Neural progenitor cell (in vitro differentiated cells): Measurements from ENCODE around the gene IQSEC1. TPM values are rescaled to one million over a fixed set of nuclear protein-coding genes. Genes with fewer than 3 reads are reported as not detected.

Experiments used
- DNase-seq: peaks from one replicate; pipeline ENCODE4 v3.0.0-alpha.2; 2016; ENCODE audit warnings: low spot score
- H2AFZ ChIP-seq: fragments of 200-600 bp; sonication (generic); replicated peaks from 2 replicates; pipeline ENCODE4 v1.6.1; 2016; ENCODE audit warnings: antibody characterized with exemption
- H3F3A ChIP-seq: fragments of 200-600 bp; sonication (generic); 2 replicates; pipeline ENCODE4 v1.6.1; 2016; ENCODE audit warnings: antibody characterized with exemption, low read depth
- H3K27ac ChIP-seq: fragments of 200-600 bp; sonication (generic); 2 replicates; pipeline ENCODE4 v1.5.1; 2016; ENCODE audit warnings: mild to moderate bottlenecking
- H3K27me3 ChIP-seq: fragments of 200-600 bp; sonication (generic); 2 replicates; pipeline ENCODE4 v1.6.1; 2016; ENCODE audit warnings: mild to moderate bottlenecking, moderate library complexity
- H3K36me3 ChIP-seq: fragments of 200-600 bp; sonication (generic); 2 replicates; pipeline ENCODE4 v1.5.1; 2016
- H3K4me1 ChIP-seq: fragments of 200-600 bp; sonication (generic); 2 replicates; pipeline ENCODE4 v1.6.1; 2016; ENCODE audit warnings: mixed run types
- H3K4me2 ChIP-seq: fragments of 200-600 bp; sonication (generic); 2 replicates; pipeline ENCODE4 v1.6.1; 2016
- H3K4me3 ChIP-seq: fragments of 200-600 bp; sonication (generic); 2 replicates; pipeline ENCODE4 v1.5.1; 2016
- H3K79me2 ChIP-seq: fragments of 200-600 bp; sonication (generic); 2 replicates; pipeline ENCODE4 v1.6.1; 2016; ENCODE audit warnings: low read depth
- H3K9ac ChIP-seq: fragments of 200-600 bp; sonication (generic); 2 replicates; pipeline ENCODE4 v1.6.1; 2016
- H3K9me3 ChIP-seq: fragments of 200-600 bp; sonication (generic); 2 replicates; pipeline ENCODE4 v1.5.1; 2016; ENCODE audit warnings: low read depth
- H4K20me1 ChIP-seq: fragments of 200-600 bp; sonication (generic); 2 replicates; pipeline ENCODE4 v1.6.1; 2016; ENCODE audit warnings: low read depth
- H3K27ac Mint-ChIP-seq: 3 replicates; pipeline ENCODE4 v1.8.0; 2021; ENCODE audit warnings: mixed read lengths
- H3K27me3 Mint-ChIP-seq: 2 replicates; pipeline ENCODE4 v1.8.0; 2022; ENCODE audit warnings: low read depth, mild to moderate bottlenecking, inconsistent platforms, moderate library complexity, mixed read lengths; ENCODE audit not compliant: insufficient read depth
- H3K36me3 Mint-ChIP-seq: 3 replicates; pipeline ENCODE4 v1.8.0; 2021; ENCODE audit warnings: mixed read lengths
- H3K4me1 Mint-ChIP-seq: 3 replicates; pipeline ENCODE4 v1.8.0; 2021; ENCODE audit warnings: mixed read lengths
- H3K4me3 Mint-ChIP-seq: 3 replicates; pipeline ENCODE4 v1.8.0; 2021; ENCODE audit warnings: mild to moderate bottlenecking, moderate library complexity, mixed read lengths
- H3K9me3 Mint-ChIP-seq: 3 replicates; pipeline ENCODE4 v1.8.0; 2020; ENCODE audit warnings: mixed read lengths
- CTCF ChIP-seq: fragments of 200-600 bp; sonication (generic); IDR thresholded peaks from 2 replicates; pipeline ENCODE4 v1.5.1; 2017; ENCODE audit warnings: antibody characterized with exemption, mild to moderate bottlenecking
- EZH2 ChIP-seq: fragments of 200-600 bp; sonication (generic); IDR thresholded peaks from 2 replicates; pipeline ENCODE4 v1.6.1; 2017; ENCODE audit warnings: antibody characterized with exemption, mild to moderate bottlenecking, moderate library complexity
- EZH2phosphoT487 ChIP-seq: fragments of 200-600 bp; sonication (generic); IDR thresholded peaks from 2 replicates; pipeline ENCODE4 v1.6.1; 2017; ENCODE audit warnings: antibody characterized with exemption
- total RNA-seq: library from RNA; depleted of rRNA; stranded (reverse); fragments of >200 nt; gene quantifications from 2 replicates; pipeline ENCODE4 v1.2.3, GENCODE V29; 2015; ENCODE audit warnings: low replicate concordance

The IQSEC1 gene
- total RNA-seq, 1 donor from 2014 or later: 8.9 TPM

DNA sequence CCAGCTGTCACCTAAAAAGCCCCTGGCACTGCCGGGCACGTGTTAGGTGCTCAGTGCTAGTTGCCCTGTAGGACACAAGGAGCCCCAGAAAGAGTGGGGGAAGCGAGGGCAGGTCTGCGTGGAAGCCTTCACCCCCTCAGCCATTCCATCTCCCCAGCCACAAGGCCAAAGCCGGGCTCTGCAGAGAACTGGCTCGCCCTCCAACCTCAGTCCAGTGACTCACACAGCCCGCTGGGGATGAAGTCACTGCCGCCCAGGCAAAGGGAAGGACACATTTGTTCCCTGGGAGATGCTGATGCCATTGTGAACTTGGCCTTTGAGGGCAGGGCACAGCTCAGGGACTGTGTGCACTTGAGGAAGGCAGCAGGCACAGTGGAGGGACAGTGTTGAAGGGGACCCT is 48.1 kb downstream of the IQSEC1 start:
- Histone ChIP-seq H4K20me1 (no peaks in the 10 kb centered on the region), H3F3A (peaks cover 22% of the 10 kb centered on the region), H3K9me3 (no peaks in the 10 kb centered on the region), H3K36me3 (no peaks in the 10 kb centered on the region), H3K27me3 (no peaks in the 10 kb centered on the region), H3K27ac (no peak overlapping the region), H3K4me3 (no peak overlapping the region), H2AFZ (no peak overlapping the region), H3K4me1 (peaks cover 51% of the 10 kb centered on the region), H3K9ac (no peak overlapping the region), H3K79me2 (no peaks in the 10 kb centered on the region), H3K4me2 (no peak overlapping the region)
- TF ChIP-seq CTCF (no peak), EZH2phosphoT487 (no peak), EZH2 (no peak)
- H3K9me3 Mint-ChIP-seq: no peaks in the 10 kb centered on the region
- H3K4me3 Mint-ChIP-seq: no peak overlapping the region
- H3K4me1 Mint-ChIP-seq: peaks cover 43% of the 10 kb centered on the region
- H3K27ac Mint-ChIP-seq: no peak overlapping the region
- peaks cover 8% of the 10 kb centered on the region for H3K27me3 Mint-ChIP-seq
- H3K36me3 Mint-ChIP-seq: no peaks in the 10 kb centered on the region
- DNase-seq: no peak

DNA sequence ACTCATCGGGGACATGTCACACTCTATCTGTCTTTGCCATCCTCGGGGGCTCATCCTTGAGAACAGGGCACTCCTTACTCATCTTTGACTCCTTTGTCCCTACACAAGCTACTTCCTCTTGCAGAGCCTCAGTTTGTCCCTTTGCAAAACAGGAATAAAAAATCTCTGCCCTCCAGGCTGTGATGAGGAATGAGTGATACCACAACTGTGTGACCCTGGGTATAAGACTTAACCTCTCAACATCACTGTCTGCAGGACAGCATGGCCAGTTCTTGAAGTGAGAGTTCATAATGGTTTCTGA is 48.5 kb downstream of the IQSEC1 start:
- Histone ChIP-seq H3K36me3 (no peaks in the 10 kb centered on the region), H3K4me3 (no peak overlapping the region), H4K20me1 (no peaks in the 10 kb centered on the region), H3K27me3 (no peaks in the 10 kb centered on the region), H3K9ac (no peak overlapping the region), H3K4me1 (peaks cover 53% of the 10 kb centered on the region), H3K79me2 (no peaks in the 10 kb centered on the region), H2AFZ (no peak overlapping the region), H3K27ac (no peak overlapping the region), H3K4me2 (no peak overlapping the region), H3F3A (peaks cover 22% of the 10 kb centered on the region), H3K9me3 (no peaks in the 10 kb centered on the region)
- TF ChIP-seq CTCF: no peak
- TF ChIP-seq EZH2phosphoT487: no peak
- no peak for TF ChIP-seq EZH2
- Mint-ChIP-seq H3K27me3 (peaks cover 8% of the 10 kb centered on the region), H3K27ac (no peak overlapping the region), H3K36me3 (no peaks in the 10 kb centered on the region), H3K9me3 (no peaks in the 10 kb centered on the region), H3K4me3 (no peak overlapping the region), H3K4me1 (peaks cover 43% of the 10 kb centered on the region)
- DNase-seq: no peak

- no peaks in the 10 kb centered on the region for H3K79me2 ChIP-seq
- no peaks in the 10 kb centered on the region for H4K20me1 ChIP-seq
- H3F3A ChIP-seq: peaks cover 25% of the 10 kb centered on the region
- H3K9ac ChIP-seq: no peak overlapping the region
- TF ChIP-seq EZH2phosphoT487 (no peak), EZH2 (no peak), CTCF (no peak)
- H3K9me3 ChIP-seq: no peaks in the 10 kb centered on the region
- H3K4me1 ChIP-seq: peaks cover 52% of the 10 kb centered on the region
- Mint-ChIP-seq H3K4me3 (no peak overlapping the region), H3K9me3 (no peaks in the 10 kb centered on the region), H3K27me3 (peaks cover 8% of the 10 kb centered on the region), H3K36me3 (no peaks in the 10 kb centered on the region), H3K4me1 (peaks cover 41% of the 10 kb centered on the region), H3K27ac (peak overlapping the region; percentile 15)
- DNase-seq: no peak
- H3K27ac ChIP-seq: no peak overlapping the region
- H3K4me3 ChIP-seq: no peak overlapping the region
- H2AFZ ChIP-seq: no peak overlapping the region
- H3K4me2 ChIP-seq: no peak overlapping the region
- no peaks in the 10 kb centered on the region for H3K36me3 ChIP-seq
- no peaks in the 10 kb centered on the region for H3K27me3 ChIP-seq
Observed at GRCh38 chr3:13023971-13024764, 49.1 kb downstream of the IQSEC1 start.
